GM15510 (cell line): ENCODE data around the gene FAXC.

Experiments used
- POLR2A ChIP-seq: IDR thresholded peaks from 3 replicates; pipeline ENCODE4 v1.6.1; 2011; ENCODE audit warnings: borderline replicate concordance; ENCODE audit not compliant: insufficient read length; ENCODE audit errors: extremely low read depth

FAXC gene

DNA sequence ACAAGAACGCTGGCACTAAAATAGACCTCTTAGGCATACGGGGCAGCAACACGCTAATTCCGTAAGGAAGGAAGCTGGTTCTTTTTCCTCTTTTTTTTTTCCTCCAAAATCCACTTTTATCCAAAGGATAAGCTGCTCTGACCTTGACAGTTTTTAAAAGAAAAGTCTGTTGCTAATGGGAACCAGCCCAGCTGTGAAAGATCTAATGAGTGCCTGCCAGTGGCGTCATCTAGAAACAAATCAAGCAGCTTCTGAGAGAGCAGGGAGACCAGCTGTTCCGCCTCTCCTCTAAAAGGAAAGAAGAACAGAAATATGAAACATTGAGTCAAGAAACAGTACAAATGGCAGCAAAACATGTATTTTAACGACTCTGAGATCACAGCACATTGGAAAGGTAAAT, 78.6 kb downstream of the FAXC start:
- TF ChIP-seq POLR2A = no peak

DNA sequence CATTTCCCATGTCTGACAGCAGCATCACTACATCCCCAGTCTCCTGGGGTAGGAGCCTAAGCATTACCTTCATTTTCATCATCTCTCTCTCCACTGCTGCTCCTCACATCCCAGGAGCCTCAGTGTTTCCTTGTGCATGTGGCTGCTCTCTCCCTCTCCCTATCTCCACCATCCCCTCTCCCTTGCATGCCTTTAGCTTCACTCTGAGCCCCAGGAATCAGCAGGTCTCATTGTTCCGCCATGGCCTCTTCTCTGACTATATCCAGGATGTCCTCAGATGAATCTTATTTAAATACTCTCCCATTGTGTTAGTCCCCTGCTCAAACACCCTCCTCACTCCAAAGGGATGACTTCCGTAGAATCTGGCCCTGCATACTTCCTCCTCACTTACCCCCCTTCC, 79.4 kb downstream of the FAXC start:
- no peak for TF ChIP-seq POLR2A

DNA sequence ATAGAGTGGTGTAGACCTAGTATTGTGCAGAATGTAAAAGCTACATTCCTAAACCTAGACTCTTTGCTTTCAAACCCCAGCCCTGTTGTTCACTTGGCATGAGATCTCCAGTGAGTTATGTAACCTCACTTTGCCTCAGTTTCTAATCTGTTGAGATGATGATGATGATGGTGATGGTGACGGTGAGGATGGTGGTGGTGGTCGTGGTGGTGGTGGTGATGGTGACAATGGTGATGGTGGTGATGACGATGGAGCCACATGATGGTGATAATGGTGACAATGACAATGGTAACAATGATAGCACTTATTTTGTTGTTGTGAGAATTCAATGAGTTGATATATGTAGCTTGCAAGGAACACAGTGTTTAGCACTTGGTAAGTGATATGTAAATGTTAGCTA, 80.3 kb downstream of the FAXC start:
- TF ChIP-seq POLR2A = no peak

DNA sequence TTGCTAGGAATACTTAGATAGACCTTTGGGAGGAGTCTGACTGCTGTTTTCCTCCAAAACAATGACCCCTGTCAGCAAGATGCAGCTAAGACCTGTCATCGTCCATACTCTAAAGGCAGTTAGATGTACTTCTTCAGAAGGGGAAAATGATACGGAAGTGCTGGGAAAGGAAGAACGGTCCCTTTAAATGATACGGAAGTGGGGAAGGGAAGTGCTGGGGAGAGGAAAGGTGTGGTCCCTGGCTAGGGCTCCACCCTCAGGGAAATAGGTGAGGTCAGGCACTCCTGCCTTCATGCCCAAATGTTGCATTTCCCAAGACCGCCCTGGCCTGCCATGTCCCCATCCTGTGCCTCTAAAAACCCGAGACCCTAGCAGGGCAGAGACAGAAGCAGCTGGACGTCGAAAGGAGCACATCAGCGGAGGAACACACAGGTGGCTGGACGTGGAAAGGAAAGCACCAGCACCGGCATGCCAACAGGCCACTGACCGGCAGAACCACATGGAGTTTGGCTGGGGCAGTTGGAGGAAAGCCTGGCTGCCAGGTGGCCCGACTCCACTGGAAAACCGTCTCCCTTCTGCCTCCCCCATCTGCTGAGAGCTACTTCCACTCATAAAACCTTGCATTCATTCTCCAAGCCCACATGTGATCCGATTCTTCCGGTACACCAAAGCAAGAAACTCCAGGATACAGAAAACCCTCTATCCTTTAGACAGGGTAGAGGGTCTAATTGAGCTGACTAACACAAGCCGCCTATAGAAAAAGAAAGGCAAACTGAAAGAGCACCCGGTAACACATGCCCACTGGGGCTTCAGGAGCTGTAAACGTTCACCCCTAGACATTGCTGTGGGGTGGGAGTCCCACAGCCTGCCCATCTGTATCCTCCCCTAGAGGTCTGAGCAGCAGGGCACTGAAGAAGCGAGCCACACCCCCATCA, 94.6 kb downstream of the FAXC start:
- TF ChIP-seq POLR2A = no peak

DNA sequence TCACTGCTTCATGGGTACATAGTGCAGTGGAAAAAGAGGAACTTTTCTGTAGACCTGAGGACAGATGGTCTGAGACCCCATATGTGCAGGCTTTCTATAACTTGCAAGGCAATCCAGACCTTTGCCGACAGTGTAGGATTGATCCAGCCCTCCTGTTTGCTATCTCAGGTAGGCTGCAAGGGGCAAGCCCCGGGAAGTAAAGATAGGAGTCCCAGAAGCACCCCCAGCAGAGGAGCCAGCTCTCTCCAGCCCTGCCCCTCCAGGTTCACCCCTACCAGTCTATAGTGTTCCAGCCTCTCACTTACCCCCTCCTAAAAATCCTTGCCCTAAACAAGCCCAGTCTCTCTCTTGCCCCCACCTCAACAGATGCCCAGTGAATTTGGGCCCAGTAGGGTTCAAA, 96.2 kb downstream of the FAXC start:
- no peak for TF ChIP-seq POLR2A

DNA sequence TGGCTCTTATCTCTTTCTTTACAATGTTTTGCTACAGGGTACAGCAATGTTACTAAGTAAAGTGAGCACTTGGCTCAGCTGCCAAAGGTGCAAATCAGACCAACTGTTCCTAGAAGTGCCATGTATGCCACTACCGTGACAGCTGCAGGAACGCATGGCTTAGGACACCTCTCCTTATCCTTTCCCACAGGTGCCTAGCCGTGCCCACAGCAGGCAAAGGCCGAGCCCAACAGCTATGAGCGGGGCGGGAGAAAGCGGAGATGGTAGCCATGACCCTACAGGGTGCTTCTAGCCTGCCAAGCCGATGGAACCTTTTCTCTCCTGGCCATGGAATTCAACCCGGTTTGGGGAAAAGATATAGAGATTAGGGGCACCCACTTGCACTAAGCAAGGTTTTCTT, 97.1 kb downstream of the FAXC start:
- no peak for TF ChIP-seq POLR2A

DNA sequence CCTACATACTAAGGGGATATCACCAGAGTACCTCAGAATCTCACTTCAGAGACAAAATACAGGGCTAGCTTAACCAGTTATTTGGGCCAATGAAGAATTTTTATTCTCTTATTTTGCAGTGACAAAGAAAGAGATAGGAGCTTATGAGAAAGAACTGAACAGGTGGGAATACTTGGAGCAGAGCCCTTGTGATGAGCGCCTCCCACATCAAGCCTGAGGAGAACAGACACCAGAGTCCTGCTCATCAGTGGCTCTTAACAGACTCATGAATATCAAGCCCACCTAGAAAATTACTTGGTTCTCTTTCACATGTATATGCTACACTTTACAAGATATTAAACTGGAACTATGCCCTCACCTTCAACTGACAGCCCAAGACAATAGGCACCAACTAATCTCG, 99.0 kb downstream of the FAXC start:
- no peak for TF ChIP-seq POLR2A

DNA sequence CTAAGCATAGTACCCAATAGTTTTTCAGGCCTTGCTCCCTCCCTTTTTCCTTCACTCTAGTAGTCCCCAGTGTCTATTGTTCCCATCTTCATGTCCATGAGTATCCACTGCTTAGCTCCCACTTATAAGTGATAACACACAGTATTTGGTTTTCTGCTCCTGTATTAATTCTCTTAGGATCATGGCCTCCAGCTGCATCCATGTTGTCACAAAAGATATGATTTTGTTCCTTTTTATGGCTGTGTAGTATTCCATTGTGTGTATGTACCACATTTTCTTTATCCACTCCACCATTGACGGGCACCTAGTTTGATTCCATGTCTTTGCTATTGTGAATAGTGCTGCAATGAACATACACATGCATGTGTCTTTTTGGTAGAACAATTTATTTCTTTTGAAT, 102.9 kb downstream of the FAXC start:
- TF ChIP-seq POLR2A = no peak

DNA sequence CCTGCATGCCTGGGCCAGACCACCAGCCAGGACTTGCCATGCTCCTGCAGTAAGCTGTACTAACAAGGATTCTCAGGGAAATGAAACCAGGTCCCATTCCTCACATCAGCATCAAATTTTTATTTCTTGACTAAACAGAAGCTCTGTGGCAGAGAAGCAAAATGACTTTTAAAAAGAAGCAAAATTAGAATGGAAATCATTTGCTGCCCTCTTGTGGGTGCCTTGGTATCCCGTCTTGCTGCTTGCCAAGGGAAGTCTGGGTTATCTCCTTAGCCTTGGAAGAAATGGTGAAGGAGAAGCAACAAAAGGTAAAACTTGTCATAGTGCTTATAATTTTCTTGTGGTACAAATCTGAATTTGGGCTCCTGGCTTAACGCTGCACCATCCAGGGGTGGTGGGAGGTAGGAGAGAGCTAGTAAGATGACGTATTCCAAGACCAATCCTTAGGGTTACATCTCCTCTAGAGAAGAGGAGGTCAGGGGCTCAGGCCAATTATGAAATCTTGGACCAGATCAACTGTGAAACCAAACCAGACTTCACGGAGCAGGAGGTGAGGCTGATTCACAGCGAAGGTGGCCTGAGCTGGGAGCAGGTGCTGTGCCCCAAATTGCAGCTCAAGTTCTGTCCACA, 107.5 kb downstream of the FAXC start:
- no peak for TF ChIP-seq POLR2A

DNA sequence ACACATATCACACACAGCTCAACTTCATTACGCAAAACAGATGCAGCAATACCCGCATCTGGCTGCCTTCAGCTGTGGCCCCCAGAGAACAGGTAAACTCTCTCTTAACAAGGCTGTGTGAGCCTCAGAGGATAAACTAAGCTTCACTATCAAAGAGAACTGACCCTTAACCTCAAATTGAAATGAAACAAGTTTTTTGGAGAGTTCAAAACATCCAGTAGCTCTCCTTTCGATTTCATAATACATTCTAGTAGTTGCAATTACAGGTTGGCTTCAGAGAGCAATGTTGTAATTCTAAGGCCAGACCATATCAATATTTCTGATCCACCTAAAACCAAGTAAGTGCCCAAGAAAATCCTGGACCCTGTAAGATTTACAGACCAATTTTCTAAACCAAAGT, 113.5 kb downstream of the FAXC start:
- no peak for TF ChIP-seq POLR2A

DNA sequence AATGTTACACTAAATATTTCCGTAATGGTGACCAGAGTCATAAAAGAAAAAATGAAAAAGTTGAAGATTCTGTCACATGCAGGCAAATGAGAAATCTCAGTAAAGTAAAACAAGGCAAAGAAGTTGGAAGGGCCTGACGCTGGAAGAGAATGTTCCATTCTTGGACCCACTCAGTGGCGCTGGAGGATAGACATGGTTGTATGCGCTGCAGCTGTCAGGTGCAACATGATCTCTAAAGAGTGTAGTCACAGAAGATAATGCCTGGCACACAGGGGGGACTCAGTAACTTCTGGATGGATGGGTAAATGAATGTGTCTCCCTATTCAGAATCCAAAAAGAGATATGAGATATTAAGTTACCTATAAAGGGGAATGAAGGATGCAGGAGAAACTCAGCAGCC, 116.3 kb downstream of the FAXC start:
- no peak for TF ChIP-seq POLR2A

DNA sequence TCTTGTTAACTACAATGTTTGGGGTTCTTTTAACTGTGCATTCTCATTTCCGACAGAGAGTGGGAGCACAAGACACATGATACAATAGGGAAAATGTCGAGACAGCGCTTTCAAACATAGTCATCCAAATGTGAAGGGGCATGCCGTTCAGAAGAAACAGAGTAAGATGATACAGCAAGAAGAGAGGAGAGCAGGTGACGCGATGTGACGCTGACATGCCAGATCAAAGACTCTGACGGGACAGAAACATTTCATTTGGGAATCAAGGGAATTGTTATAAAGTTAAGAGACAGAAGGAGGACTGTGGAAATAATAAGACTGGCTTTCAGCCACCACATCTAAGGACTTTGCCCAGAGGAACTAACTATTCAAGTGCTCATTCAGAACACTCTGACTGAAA, 117.4 kb downstream of the FAXC start:
- no peak for TF ChIP-seq POLR2A

DNA sequence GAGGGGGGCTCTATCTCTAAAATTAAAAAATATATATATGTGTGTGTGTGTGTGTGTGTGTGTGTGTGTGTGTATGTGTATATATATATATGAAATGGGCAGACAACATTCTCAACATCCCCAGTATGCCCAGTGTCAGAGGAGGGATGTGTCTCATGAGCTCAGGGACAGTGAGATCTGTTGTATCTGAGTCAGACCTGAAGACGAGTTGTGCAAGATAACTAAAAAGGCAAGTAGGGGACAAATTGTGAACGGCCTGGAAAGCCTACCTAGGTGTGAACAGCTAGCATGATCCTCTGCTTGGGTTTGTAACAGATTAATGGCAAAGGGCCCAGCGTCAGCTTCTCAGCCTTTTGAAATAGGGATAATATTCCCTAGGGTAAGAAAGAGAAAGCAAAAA, 124.3 kb downstream of the FAXC start:
- TF ChIP-seq POLR2A = no peak
